Endothelial cell of umbilical vein (primary cell): ENCODE data around the gene PPP2R5B. TPM values are rescaled to one million over a fixed set of nuclear protein-coding genes. Genes with fewer than 3 reads are reported as not detected.

Source experiments
- BruUV-seq: library from RNA; stranded (reverse); fragments of 400-500 nt; replicated peaks from 2 replicates; lab custom pipeline; 2021; lab: Mats Ljungman, UMichigan
- CTCF ChIA-PET: fragments of 300-600, 350-600 bp; sonication (Branson Sonifier 250); formaldehyde crosslinking; loops from one replicate; lab custom pipeline; 2021; ENCODE audit warnings: antibody characterized with exemption, inconsistent platforms; lab: Charles Lee
- POLR2A ChIA-PET: fragments of 300-600, 350-600 bp; sonication (Branson Sonifier 250); formaldehyde crosslinking; loops from one replicate; lab custom pipeline; 2021; ENCODE audit warnings: antibody characterized with exemption, inconsistent platforms; lab: Charles Lee
- DNase-seq: peaks from one replicate; pipeline ENCODE4 v3.0.0-alpha.2; 2011; ENCODE audit warnings: low read depth, low spot score
- FAIRE-seq: peaks from 2 replicates; lab custom pipeline; 2011; peaks lifted over from hg19 to GRCh38; lab: Jason Lieb, UNC
- H2AFZ ChIP-seq: 2 replicates; pipeline ENCODE4 v1.6.0; 2012; ENCODE audit warnings: low read depth, low read length, control low read depth, inconsistent platforms
- H3K27ac ChIP-seq: 2 replicates; pipeline ENCODE4 v1.5.1; 2011; ENCODE audit warnings: low read depth, mild to moderate bottlenecking, control low read depth, low read length, moderate library complexity; ENCODE audit not compliant: insufficient read depth
- H3K27me3 ChIP-seq, 2 experiments: 2 replicates each; pipeline versions ENCODE4 v1.6.0 to v1.6.1; 2011; ENCODE audit warnings: low read length in 2 of 2, mixed read lengths in 1 of 2; ENCODE audit not compliant: control insufficient read depth in 2 of 2, insufficient read depth in 2 of 2
- H3K36me3 ChIP-seq, 2 experiments: 2 replicates in 1 of 2; 3 replicates in 1 of 2; pipeline ENCODE4 v1.5.1; 2011; ENCODE audit warnings: low read length in 2 of 2, mild to moderate bottlenecking in 1 of 2, moderate library complexity in 1 of 2; ENCODE audit not compliant: control insufficient read depth in 2 of 2, insufficient read depth in 2 of 2; ENCODE audit errors: extremely low read depth in 1 of 2
- H3K4me1 ChIP-seq: 3 replicates; pipeline ENCODE4 v1.5.1; 2011; ENCODE audit warnings: mild to moderate bottlenecking, low read length; ENCODE audit not compliant: control insufficient read depth, insufficient read depth; ENCODE audit errors: extremely low read depth
- H3K4me2 ChIP-seq: 2 replicates; pipeline ENCODE4 v1.6.1; 2011; ENCODE audit warnings: low read length, control low read depth, mixed read lengths; ENCODE audit not compliant: insufficient read depth
- H3K4me3 ChIP-seq, 3 experiments: fragments of 200-600 bp in 1 of 3; sonication (generic), shearing (Covaris generic) in 1 of 3; replicated peaks in 1 of 3; 2 replicates each; pipeline ENCODE4 v1.5.1; 2011 to 2016; ENCODE audit warnings: control low read depth in 3 of 3, low read length in 3 of 3, mild to moderate bottlenecking in 2 of 3, inconsistent platforms in 1 of 3, low read depth in 1 of 3, moderate library complexity in 1 of 3; ENCODE audit not compliant: insufficient read depth in 1 of 3
- H3K79me2 ChIP-seq: 2 replicates; pipeline ENCODE4 v1.6.0; 2012; ENCODE audit warnings: low read length, inconsistent platforms; ENCODE audit not compliant: control insufficient read depth, insufficient read depth
- H3K9ac ChIP-seq: replicated peaks from 2 replicates; pipeline ENCODE3; 2011; ENCODE audit warnings: low read length, control low read depth; ENCODE audit not compliant: insufficient read depth; ENCODE audit errors: extremely low read depth
- H3K9me1 ChIP-seq: replicated peaks from 3 replicates; pipeline ENCODE4 v1.6.0; 2011; ENCODE audit warnings: mild to moderate bottlenecking, low read length; ENCODE audit not compliant: control insufficient read depth, insufficient read depth; ENCODE audit errors: extremely low read depth
- H3K9me3 ChIP-seq: replicated peaks from 2 replicates; pipeline ENCODE4 v1.5.1; 2012; ENCODE audit warnings: low read length, inconsistent platforms; ENCODE audit not compliant: control insufficient read depth, insufficient read depth
- H4K20me1 ChIP-seq: replicated peaks from 2 replicates; pipeline ENCODE3; 2011; ENCODE audit warnings: mild to moderate bottlenecking, low read length; ENCODE audit not compliant: control insufficient read depth, insufficient read depth; ENCODE audit errors: extremely low read depth
- CTCF ChIP-seq, 2 donors: IDR thresholded peaks; 1 replicate in 1 of 2; 2 replicates in 1 of 2; pipeline ENCODE4 v1.5.1; 2011; ENCODE audit warnings: low read length in 2 of 2, mild to moderate bottlenecking in 2 of 2, moderate library complexity in 2 of 2, control low read depth in 1 of 2, inconsistent platforms in 1 of 2, low read depth in 1 of 2; ENCODE audit not compliant: insufficient read depth in 1 of 2; ENCODE audit errors: extremely low read depth in 1 of 2
- EZH2 ChIP-seq: IDR thresholded peaks from 2 replicates; pipeline ENCODE4 v1.6.1; 2012; ENCODE audit warnings: borderline replicate concordance, low read depth, mild to moderate bottlenecking, moderate library complexity, low read length, inconsistent platforms; ENCODE audit not compliant: severe bottlenecking
- FOS ChIP-seq: IDR thresholded peaks from 2 replicates; pipeline ENCODE4 v1.6.1; 2011; ENCODE audit warnings: mild to moderate bottlenecking, low read length, moderate library complexity, borderline replicate concordance; ENCODE audit not compliant: insufficient read depth
- GATA2 ChIP-seq: IDR thresholded peaks from 2 replicates; pipeline ENCODE4 v1.7.0; 2011; ENCODE audit warnings: low read depth, mild to moderate bottlenecking, moderate library complexity, mixed read lengths, low read length; ENCODE audit not compliant: insufficient read length, insufficient read depth
- JUN ChIP-seq: IDR thresholded peaks from 2 replicates; pipeline ENCODE4 v1.6.1; 2011; ENCODE audit warnings: borderline replicate concordance, low read depth; ENCODE audit not compliant: insufficient read length, insufficient read depth
- MAX ChIP-seq: IDR thresholded peaks from 2 replicates; pipeline ENCODE4 v1.6.1; 2011; ENCODE audit not compliant: insufficient read depth, insufficient read length
- MYC ChIP-seq: IDR thresholded peaks from one replicate; pipeline ENCODE4 v1.6.1; 2011; ENCODE audit warnings: mild to moderate bottlenecking, low read depth, low read length
- POLR2A ChIP-seq: IDR thresholded peaks from 2 replicates; pipeline ENCODE4 v1.6.1; 2012; ENCODE audit warnings: low read depth, mild to moderate bottlenecking, control low read depth, low read length
- POLR2AphosphoS5 ChIP-seq: IDR thresholded peaks from 2 replicates; pipeline ENCODE4 v1.6.1; 2012; ENCODE audit warnings: low read depth, mild to moderate bottlenecking, control low read depth, low read length, moderate library complexity; ENCODE audit not compliant: insufficient read depth
- dilution Hi-C: fragments of 300-500 bp; cut with MboI; formaldehyde crosslinking; loops from one replicate; pipeline ENCODE4 v1.15.0; 2019; ENCODE audit warnings: low sequenced_read_pairs; ENCODE audit not compliant: extremely low pct_ligation_motif_present
- intact Hi-C: fragments of 100-400 bp; cut with micrococcal nuclease; formaldehyde crosslinking; loops from one replicate; pipeline ENCODE4 v1.10.0; 2022
- polyA plus RNA-seq, 4 experiments: library from polyadenylated mRNA; depleted of rRNA in 3 of 4; stranded (reverse) in 3 of 4; unstranded in 1 of 4; fragments of >200 nt; gene quantifications; 2 replicates each; pipeline versions ENCODE4 v1.2.1 to v1.2.3, GENCODE V29; 2011 to 2012; ENCODE audit warnings: missing spikeins in 1 of 4
- total RNA-seq: library from RNA; stranded (reverse); gene quantifications from 2 replicates; pipeline ENCODE4 v1.2.3, GENCODE V29; 2021

The PPP2R5B gene
- total and polyA plus RNA-seq, 2 donors (not counting 3 experiments of a cell fraction or from before 2014, with no cell fraction given) = 17.6 to 17.8 TPM

- no peaks in the 10 kb centered on the region for H3K9me1 ChIP-seq
- dilution Hi-C loops = loop anchor here (10.0 kb wide), 1 partner anchor 52 kb away; the partner anchor contains the start of gene CDC42BPG
- H3K4me3 ChIP-seq = no peak overlapping the region
- no peak for TF ChIP-seq POLR2A
- no peak for TF ChIP-seq FOS
- TF ChIP-seq EZH2 = no peak
- TF ChIP-seq MYC = no peak
- no peak for TF ChIP-seq CTCF (IDR thresholded peaks at IDR 0.05; ENCODE audit: extremely low read depth in 1 of 2, insufficient read depth in 1 of 2, low read depth in 1 of 2, low read length in 2 of 2)
- no peak for TF ChIP-seq GATA2
- no peak for TF ChIP-seq POLR2AphosphoS5
- no peak for TF ChIP-seq MAX
- no peak for TF ChIP-seq JUN
- ChIA-PET POLR2A (no interaction called here), CTCF (interaction anchor here (0.6 to 9.4 kb wide), 7 partner anchors 9 to 101 kb away, joined by 3 to 168 read pairs (median 4); partner anchors contain the start of genes BATF2 and CDC42BPG)
- H4K20me1 ChIP-seq = no peaks in the 10 kb centered on the region
- H3K4me1 ChIP-seq = no peaks in the 10 kb centered on the region
- no peak overlapping the region for H2AFZ ChIP-seq
- BruUV-seq = no TSS peak
- H3K36me3 ChIP-seq = peaks cover 0 to 27% of the 10 kb centered on the region in 2 experiments
- no peak for FAIRE-seq
- no peak overlapping the region for H3K27ac ChIP-seq
- H3K79me2 ChIP-seq = no peaks in the 10 kb centered on the region
- intact Hi-C loops = no loop called here
- no peak overlapping the region for H3K9ac ChIP-seq
- no peaks in the 10 kb centered on the region for H3K9me3 ChIP-seq
- H3K4me2 ChIP-seq = no peak overlapping the region
- DNase-seq = no peak
- no peaks in the 10 kb centered on the region for H3K27me3 ChIP-seq
These were observed 28.0 kb upstream of the PPP2R5B start for GRCh38 chr11:64896448-64897022.
